HG03039 (cell line): ENCODE measurements around the gene SLX9.

Experiments used
- ATAC-seq: cut with Tn5 transposase; IDR thresholded peaks from one replicate; pipeline ENCODE4 v1.9.1; 2021; ENCODE audit warnings: mild to moderate bottlenecking, moderate library complexity; ENCODE audit not compliant: unreplicated experiment

Gene SLX9

GRCh38 chr21:44999972-45000636 lies 60.3 kb downstream of the SLX9 start:
- ATAC-seq = no peak

GRCh38 chr21:45000637-45001133 lies 60.9 kb downstream of the SLX9 start:
- ATAC-seq = no peak

GRCh38 chr21:45001134-45002095 lies 61.6 kb downstream of the SLX9 start:
- no peak for ATAC-seq

- ATAC-seq = no peak
Observed at GRCh38 chr21:45002381-45003204, 62.8 kb downstream of the SLX9 start.

- no peak for ATAC-seq
Observed at GRCh38 chr21:45003331-45004058, 63.7 kb downstream of the SLX9 start.

GRCh38 chr21:45004059-45004422 lies 64.2 kb downstream of the SLX9 start:
- ATAC-seq = no peak

GRCh38 chr21:45004481-45005247 lies 64.8 kb downstream of the SLX9 start:
- no peak for ATAC-seq

GRCh38 chr21:45006536-45007095 lies 66.8 kb downstream of the SLX9 start:
- ATAC-seq = no peak

GRCh38 chr21:45009616-45010015 lies 69.8 kb downstream of the SLX9 start:
- no peak for ATAC-seq

- ATAC-seq = no peak
Observed at GRCh38 chr21:45010096-45010495, 70.3 kb downstream of the SLX9 start.

GRCh38 chr21:45010860-45011259 lies 71.0 kb downstream of the SLX9 start:
- no peak for ATAC-seq

- no peak for ATAC-seq
Observed at GRCh38 chr21:45011426-45011825, 71.6 kb downstream of the SLX9 start.

- no peak for ATAC-seq
Observed at GRCh38 chr21:45011911-45012661, 72.3 kb downstream of the SLX9 start.

GRCh38 chr21:45012662-45013259 lies 72.9 kb downstream of the SLX9 start:
- no peak for ATAC-seq

- no peak for ATAC-seq
Observed at GRCh38 chr21:45013260-45013841, 73.5 kb downstream of the SLX9 start.

- no peak for ATAC-seq
Observed at GRCh38 chr21:45014747-45015468, 75.1 kb downstream of the SLX9 start.

GRCh38 chr21:45015469-45015860 lies 75.6 kb downstream of the SLX9 start:
- ATAC-seq = no peak
